Glomerular visceral epithelial cell (primary cell): ENCODE data around the gene BMPER.
"Not testable (repeated sequence)": the region's sequence is repeated elsewhere in the genome, so short reads cannot be mapped to it uniquely, and the experiment has no call there.

Source experiments
- DNase-seq: peaks from one replicate; pipeline ENCODE4 v3.0.0-alpha.2; 2016; ENCODE audit errors: extremely low spot score

The BMPER gene

DNA sequence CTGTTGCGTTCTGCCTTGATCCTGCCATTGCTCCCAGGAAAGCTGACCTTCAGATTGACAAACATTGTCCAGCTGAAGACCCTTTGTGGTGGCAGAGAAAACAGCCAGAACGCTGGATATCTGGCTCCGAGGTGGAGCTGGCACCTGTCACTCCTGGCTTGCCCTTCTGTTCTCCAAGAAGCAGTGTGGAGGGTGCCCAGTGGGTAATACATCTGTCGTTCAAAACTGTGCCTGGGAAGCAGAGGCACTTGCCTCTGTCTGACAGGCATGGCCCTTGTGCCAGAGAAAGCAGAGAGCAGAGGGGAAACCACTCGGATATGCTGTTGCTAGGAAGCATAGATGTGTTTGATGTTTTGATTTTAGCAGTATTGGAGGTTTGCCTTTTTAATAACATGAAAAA lies 231.4 kb downstream of the BMPER start:
- DNase-seq, result no peak

DNA sequence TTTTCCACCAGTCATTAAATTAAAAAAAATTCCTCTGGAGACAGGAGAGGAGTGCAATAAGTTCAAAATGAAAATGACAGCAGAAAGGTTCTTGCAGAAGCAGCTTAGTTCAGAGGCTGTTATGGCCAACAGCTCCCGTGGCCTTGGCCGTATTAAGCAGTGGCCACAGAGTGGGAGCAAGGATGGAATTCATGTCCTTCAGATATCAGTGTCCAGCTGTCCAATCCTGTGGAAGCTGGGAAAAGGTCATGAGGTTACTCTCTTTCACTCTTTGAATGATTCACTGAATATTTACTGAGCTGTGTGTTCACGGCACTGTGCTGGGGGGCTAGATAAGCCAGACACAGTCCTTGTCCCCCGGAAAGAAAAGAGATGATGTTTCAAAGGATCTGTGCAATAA lies 231.8 kb downstream of the BMPER start:
- DNase-seq, result no peak

DNA sequence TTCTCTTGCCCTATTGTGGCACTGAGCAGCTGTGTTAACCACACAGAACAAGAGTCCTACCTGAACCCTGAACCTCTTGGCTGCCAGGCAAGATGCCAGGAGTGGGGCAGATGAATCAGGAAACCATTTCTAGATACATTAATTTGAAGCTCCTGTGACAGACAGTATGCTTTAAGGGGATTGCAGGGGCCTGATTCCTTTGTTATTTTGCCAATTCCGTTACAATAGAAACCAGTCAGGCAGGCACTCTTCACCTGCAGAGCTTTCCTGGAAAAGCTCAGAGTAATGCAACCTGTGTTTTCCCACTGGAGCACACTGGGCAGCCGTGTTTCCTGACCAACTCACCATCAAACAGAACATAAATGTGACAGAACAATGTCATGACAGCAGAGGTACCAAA lies 233.1 kb downstream of the BMPER start:
- DNase-seq, result no peak

DNA sequence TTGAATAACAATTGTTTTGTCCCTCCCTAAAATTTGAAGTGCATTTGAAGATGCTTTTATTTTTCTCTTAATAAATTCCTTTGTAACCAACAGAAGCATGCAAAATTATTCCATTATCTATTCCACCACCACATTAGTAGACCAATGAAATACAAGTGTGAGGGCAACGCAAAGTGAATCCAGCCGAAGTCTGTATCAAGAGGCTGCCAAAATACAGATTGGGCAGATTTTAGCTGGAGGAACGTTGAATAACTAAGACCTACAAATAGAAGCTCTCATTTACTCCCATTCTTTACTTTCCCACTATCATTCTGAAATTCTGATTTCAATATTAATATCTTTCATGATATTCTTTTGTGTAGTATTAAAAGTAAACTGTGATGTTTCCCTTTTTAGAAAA lies 233.7 kb downstream of the BMPER start:
- no peak for DNase-seq

DNA sequence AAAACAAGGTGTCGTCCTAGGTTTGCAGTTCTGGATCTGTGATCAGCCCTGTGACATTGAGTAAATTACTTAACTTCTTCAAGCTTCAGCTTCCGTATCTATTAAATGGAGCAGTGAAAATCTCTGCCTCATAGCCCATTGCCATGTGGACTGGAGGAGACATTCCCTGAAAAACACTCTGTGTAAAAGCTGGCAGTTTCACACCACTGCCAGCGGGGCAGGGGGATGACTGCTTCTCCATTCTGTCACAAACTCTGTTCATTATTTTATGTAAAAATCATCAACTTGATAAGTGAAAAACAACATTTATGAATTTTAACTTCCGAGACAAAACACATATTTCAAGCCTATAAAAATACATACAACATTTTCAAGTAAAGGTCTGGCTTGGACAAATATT lies 234.7 kb downstream of the BMPER start:
- no peak for DNase-seq

DNA sequence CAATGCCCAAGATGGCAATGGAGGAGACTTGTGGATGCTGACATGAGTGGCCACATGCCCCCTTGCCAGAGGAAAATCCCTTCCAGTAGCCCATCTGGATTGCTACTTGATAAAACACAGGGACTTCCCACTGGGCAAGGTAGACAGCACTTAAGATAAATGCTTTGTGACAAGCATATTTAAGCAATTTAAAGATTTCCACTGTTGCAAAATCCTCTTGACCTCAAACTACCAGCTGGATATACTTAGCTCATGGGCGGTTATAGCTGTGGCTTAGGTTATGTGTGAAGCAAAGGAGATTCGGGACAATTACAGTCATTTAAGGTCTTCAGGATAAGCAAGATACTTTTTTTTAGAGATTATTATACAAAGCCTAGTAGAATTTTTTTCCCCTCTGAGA lies 238.1 kb downstream of the BMPER start:
- no peak for DNase-seq

DNA sequence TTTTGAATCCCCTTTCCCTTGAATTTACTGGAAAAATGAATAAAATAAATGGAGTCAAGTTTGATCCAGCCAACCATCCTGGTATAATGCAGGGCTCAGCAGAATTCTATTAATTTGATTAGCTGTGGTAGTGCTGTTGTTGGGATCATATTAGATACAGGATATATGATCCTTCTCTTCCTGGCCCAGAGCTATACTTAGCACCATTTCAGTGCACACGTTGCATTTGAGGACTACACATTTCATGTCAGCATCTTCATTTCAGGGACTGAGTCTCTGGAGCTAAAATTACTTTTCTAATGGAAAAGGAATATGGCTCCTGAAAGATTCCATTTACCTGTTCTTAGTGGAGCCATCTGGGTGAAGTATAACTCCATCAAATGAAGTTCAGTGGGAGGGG lies 240.3 kb downstream of the BMPER start:
- no peak for DNase-seq

DNA sequence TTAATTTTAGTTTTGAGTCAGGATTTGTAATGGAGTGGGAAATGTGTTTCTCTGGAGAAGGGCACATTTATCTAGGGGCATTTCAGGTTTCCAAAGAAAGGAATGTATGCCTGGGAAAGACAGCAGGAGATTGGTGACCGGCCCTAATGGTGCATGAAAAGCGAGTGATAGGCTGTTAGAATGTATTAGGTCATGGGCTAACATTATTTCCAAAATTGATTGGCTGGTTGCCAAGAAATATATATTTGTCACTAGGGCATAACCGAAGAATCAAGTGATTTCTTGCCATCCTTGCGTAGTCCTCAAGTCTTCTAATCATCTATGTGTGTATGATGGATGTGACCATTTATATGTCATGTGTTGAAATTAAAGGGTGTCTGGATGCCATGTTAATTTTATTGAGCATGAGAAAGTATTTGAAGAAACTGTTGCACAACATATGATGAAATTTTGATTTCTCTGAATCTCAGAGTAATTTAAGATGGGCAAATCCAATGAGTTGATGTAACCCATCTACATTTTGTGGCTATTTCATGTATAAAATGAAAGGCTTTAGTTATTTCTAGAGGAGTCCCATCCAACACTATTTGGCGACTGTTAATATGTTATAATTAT lies 248.4 kb downstream of the BMPER start:
- no peak for DNase-seq

DNA sequence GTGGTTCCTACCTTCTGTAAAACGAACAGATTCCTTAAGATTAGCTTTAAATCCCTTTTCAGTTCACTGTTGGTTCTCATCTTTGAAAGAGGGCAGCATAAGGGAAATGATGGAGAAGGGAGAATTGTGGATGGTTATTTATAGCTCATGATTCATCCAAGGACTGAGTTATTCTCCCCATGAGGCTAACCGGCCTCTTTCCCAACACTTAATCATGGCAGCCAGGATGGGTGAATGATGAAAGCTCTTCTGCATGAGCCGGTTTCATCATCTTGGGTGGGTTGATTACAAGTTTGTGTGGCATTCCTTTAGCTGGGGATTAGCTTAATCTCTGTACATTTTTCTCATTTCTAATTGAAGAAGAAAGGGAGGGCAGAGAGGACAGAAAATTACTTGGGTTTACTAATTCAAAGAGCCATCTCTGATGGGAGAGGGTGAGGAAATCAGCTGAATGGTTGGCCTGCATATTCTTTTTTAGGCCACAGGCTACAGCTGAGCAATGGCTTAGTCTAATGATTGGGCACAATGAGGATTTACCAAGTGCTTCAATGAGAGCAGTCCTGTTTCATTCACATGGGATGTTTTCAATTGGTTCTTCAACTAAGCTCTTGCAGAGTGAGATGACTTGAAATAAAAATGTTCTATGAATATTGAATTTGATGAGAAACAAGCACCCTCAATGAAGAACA lies 250.0 kb downstream of the BMPER start:
- DNase-seq, result peak; percentile 21

DNA sequence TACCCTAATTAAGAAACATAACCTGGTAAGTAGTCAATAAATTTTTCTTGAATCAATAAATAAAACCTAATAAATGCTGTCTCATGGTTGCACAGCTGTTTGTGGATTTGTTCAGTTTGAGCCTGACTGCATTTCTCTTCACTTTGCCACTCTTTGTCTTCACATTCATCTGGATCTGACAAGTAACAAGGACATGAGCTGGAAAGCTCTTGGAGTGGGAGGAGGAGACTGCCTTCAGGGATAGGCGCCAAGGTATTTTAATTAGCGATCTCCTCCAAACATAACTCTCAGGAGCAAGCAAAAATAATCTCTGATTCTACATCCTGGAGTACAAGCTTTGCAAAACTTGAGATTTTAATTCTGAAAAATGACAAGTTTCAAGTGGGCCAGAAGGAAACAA lies 251.0 kb downstream of the BMPER start:
- no peak for DNase-seq

DNA sequence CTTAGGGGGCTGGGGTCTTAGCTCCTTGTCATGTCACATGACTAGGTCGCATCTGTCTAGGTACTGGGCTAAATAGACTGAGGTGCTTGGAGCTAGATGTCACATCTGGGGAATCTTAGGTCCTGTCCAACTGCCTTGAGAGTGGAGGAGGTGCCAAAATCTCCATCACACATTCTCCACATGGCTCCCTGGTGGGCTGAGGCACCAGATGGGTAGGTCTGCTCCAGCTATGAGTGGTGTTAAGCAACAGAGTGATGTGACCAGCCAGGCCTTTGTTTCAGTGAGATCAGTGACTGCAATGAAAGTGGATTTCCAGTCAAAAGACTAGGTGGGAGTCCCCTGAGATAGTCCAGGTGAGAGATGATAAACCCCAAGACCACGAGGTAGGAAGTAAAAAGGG lies 251.8 kb downstream of the BMPER start:
- DNase-seq, result no peak

DNA sequence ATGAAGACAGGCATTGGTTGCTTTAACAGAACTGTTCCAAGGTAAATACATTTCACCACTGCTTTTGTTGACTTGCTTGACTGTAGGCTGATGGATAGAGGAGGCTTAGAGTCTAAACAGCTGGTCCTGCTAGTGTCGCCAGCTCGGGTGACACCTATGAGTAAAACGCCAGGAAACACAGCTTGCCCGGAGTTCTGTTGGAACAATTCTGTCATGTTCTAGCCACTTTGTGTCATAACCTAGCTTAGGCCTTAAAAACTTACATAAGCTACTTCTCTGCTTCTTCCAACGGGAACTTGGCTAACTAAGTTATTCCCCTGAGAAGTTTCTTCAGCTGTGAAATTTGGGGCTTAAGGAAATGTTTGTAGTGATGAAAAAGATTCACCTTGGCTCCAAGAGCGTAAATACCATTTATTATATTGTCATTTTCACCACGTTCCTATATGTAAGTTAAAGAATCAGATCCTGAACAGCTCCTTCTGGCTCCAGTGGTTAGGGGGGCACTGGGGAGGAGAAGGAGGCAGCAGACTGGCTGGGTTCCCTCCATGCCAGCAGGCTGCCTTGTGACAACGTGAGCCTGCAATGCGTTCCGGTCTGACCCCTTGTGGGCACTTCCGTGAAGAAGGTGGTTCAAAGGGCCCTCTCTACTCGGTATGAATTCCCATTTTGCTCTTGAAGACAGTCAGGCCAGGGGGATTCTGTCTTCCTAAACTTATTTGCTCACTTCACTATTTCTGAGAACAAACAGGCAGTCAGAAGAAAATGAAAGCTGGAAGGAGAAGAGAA lies 253.2 kb downstream of the BMPER start:
- peak; percentile 2 for DNase-seq

DNA sequence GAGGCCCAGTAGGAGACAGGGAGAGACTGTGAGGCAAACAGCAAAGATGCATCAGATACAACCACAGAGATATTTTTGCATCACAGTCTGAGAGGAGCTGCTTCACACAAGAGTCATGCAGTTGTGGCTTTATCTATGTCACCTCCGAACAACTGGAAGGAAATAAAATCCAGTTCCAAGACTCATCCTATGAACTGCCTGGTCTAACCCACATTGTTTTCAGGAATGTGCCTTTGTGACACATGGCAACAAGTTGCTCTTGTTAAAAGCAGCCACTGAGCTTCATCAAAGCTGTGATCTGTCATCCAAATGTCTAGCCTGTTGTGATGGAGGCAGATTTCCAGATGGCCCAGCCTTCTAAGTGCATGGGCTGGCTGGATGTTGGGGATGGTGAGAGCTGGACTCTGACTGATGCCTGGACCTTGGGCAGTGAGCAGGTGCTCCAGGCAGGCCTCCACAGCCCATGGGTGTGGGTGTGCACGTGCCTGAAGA lies 255.0 kb downstream of the BMPER start:
- no peak for DNase-seq

DNA sequence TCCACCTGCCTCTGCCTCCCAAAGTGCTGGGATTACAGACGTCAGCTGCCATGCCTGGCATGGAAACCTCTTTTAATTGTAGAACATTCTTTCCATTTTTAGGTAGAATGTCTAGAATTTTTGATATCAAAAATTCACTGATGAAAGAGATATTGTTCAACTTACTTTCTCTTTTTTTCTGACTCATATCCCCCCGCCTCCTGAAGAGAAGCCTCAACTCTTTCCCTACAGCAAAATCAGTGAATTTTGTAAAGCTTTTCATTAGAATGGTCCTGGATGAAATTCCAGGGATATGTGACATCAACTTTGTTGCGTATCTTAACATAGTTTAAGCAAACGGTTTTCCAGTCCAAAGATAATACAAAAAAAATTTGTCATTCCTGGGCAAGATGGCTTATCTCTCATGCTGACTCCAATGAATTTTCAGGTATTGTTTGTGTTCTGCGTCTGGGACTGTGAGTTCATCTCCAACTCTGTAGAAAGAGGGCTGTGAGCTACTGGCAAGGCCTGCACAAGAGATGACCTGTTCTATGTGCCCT lies 256.8 kb downstream of the BMPER start:
- no peak for DNase-seq

DNA sequence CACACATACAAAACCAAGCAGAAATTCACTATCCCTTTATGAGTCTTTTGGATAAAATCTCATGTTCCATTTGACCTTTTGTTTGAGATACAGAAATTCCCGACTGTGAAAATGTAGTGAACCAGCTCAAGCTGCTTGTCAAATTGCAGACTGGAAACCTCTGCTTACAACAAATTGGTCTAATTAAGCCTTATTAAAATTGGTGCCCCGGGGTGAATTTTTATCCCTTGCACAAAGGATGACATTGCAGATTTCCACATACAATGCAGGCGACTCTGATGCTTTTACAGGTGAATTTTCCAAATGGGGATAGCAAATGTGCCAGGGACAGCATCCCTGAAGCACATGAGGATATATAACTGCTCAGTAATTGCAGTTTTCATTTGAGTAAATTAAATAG lies 257.3 kb downstream of the BMPER start:
- no peak for DNase-seq

DNA sequence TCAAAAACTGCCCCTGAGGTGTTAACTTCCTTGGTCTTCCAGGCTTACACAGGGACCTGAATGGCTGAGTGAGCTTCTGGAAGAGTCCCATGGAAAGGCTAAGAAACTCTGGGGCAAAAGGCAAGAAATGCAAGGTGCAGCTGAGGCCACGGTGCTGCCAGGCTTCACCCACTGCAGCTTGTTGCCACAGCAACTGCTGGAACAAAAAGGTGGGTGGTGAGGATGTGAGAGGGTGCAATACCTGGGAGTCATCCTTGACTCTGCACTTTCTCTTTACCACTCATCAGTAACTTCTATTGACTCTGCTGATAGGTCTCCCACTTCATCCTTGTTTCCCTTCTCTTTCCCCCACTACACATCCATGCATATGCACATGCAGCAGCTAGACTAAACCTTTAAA lies 258.6 kb downstream of the BMPER start:
- DNase-seq, result no peak

DNA sequence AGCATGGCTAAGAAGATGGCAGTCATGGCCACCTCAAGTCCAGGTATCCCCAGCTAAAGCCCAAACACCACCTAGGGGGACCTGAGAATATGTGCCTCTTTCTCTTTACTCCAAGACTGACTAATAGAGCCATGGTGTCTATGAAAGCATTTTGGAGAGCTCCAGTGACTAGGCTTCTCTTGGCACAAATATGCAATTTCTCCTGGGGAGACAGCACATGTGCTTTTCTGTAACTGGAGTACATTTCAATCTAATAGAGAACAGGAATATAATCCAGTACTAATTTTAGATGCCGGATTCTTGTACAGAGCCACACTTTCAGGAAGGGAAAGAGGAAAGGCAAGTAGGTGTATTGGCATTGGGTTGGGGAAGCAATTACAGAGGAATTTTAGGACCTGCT lies 260.1 kb downstream of the BMPER start:
- no peak for DNase-seq

DNA sequence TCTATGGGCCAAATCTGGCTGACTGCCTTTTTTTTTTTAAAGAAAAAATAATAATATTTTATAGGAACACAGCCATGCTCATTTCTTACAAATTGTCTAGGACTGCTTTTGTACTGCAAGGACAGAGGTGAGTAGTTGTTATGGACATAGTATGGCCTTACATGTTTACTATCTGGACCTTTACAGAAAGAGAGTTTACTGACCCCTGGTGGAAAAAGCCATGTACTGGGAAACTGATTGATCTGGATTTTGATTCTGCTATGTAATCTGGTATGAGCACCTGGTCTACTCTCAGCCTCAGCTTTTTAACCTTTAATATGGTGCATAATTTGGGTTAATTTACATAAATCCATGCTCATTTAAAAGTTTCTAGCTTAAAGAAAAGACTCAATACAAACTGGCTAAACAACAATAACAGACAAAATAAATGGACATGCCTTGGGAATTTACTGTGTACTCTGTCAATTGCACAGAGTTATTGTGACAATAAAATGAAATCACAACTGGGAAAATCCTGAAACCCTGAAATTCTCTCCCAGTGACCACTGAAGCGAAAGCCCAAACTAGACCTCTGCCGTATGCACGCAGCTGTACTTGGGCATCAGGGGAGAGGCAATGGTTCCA lies 260.7 kb downstream of the BMPER start:
- no peak for DNase-seq

DNA sequence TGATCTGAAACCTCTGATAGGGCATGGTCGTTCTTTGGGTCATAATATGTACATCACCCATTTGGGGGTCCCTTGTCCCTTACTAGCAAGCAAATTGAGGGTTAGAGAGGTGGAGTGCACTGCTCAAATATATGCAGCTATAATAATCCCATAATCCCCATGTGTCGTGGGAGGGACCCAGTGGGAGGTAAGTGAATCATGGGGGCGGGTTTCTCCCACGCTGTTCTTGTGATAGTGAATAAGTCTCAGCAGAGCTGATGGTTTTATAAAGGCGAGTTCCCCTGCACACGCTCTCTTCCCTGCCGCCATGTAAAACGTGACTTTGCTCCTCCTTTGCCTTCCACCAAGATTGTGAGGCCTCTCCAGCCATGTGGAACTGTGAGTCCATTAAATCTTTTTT lies 262.7 kb downstream of the BMPER start:
- DNase-seq, result no peak

DNA sequence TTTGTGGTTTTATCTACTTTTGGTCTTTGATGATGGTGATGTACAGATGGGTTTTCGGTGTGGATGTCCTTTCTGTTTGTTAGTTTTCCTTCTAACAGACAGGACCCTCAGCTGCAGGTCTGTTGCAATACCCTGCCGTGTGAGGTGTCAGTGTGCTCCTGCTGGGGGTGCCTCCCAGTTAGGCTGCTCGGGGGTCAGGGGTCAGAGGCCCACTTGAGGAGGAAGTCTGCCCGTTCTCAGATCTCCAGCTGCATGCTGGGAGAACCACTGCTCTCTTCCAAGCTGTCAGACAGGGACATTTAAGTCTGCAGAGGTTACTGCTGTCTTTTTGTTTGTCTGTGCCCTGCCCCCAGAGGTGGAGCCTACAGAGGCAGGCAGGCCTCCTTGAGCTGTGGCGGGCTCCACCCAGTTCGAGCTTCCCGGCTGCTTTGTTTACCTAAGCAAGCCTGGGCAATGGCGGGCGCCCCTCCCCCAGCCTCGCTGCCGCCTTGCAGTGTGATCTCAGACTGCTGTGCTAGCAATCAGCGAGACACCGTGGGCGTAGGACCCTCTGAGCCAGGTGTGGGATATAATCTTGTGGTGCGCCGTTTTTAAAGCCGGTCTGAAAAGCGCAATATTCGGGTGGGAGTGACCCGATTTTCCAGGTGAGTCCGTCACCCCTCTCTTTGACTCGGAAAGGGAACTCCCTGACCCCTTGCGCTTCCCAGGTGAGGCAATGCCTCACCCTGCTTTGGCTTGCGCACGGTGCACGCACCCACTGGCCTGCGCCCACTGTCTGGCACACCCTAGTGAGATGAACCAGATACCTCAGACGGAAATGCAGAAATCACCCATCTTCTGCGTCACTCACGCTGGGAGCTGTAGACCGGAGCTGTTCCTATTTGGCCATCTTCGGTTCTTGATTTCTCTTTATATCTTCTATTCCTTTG lies 269.6 kb downstream of the BMPER start:
- not testable (repeated sequence) for DNase-seq

DNA sequence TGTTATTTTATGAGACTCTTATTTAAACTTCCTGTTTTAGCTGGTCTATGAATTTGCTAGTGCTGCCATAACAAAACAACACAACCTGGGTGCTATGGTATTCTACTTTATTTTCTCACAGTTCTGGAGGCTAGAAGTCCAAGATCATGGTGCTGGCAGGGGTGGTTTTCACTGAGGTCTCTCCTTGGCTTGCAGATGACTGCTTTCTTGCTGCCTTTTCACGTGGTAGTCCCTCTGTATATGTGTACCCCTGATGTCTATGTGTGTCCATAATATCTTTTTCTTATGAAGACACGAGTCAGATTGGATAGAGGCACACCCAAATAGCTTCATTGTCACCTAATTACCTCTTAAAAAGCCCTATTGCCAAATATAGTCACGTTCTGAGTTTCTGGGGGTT lies 270.5 kb downstream of the BMPER start:
- no peak for DNase-seq
